ENCODE measurements around the gene PGGHG.
"Not testable (repeated sequence)": the region's sequence is repeated elsewhere in the genome, so short reads cannot be mapped to it uniquely, and the experiment has no call there.

The PGGHG gene

GRCh38 chr11:316031-316701 is 27.2 kb downstream of the PGGHG start:
- DNase-seq = no peak

- no peak for DNase-seq
These were observed 28.0 kb downstream of the PGGHG start for GRCh38 chr11:316891-317301.

- not testable (repeated sequence) for DNase-seq
These were observed 28.9 kb downstream of the PGGHG start for GRCh38 chr11:317668-318404.

- not testable (repeated sequence) for DNase-seq
These were observed 29.6 kb downstream of the PGGHG start for GRCh38 chr11:318405-319120.

- not testable (repeated sequence) for DNase-seq
These were observed 30.4 kb downstream of the PGGHG start for GRCh38 chr11:319121-319887.

- DNase-seq = not testable (repeated sequence)
These were observed 31.0 kb downstream of the PGGHG start for GRCh38 chr11:319888-320273.

- no peak for DNase-seq
These were observed 35.2 kb downstream of the PGGHG start for GRCh38 chr11:324156-324555.

GRCh38 chr11:324593-325517 is 35.9 kb downstream of the PGGHG start:
- DNase-seq = not testable (repeated sequence)

- no peak for DNase-seq
These were observed 37.1 kb downstream of the PGGHG start for GRCh38 chr11:325796-326591.

- no peak for DNase-seq
These were observed 37.6 kb downstream of the PGGHG start for GRCh38 chr11:326592-326841.

- no peak for DNase-seq
These were observed 38.1 kb downstream of the PGGHG start for GRCh38 chr11:326842-327580.

GRCh38 chr11:327581-327923 is 38.6 kb downstream of the PGGHG start:
- no peak for DNase-seq

GRCh38 chr11:328012-328411 is 39.1 kb downstream of the PGGHG start:
- no peak for DNase-seq

- DNase-seq = not testable (repeated sequence)
These were observed 39.7 kb downstream of the PGGHG start for GRCh38 chr11:328516-329100.

GRCh38 chr11:329886-330253 is 40.9 kb downstream of the PGGHG start:
- no peak for DNase-seq

- no peak for DNase-seq
These were observed 41.4 kb downstream of the PGGHG start for GRCh38 chr11:330307-330693.

- no peak for DNase-seq
These were observed 41.9 kb downstream of the PGGHG start for GRCh38 chr11:330694-331357.

GRCh38 chr11:331358-332060 is 42.6 kb downstream of the PGGHG start:
- DNase-seq = no peak

All from NCI-H69 (cell line).